Astrocyte of the cerebellum (primary cell): ENCODE data around the gene PPP1R15A.

Experiments used
- DNase-seq: peaks from one replicate; pipeline ENCODE4 v3.0.0-alpha.2; 2011; ENCODE audit warnings: low read depth
- H3K4me3 ChIP-seq: 2 replicates; pipeline ENCODE4 v1.5.1; 2011; ENCODE audit warnings: mild to moderate bottlenecking, low read depth, low read length, moderate library complexity
- in situ Hi-C: cut with HindIII; loops from 2 replicates; pipeline ENCODE4 v1.10.0; 2017; ENCODE audit warnings: low sequenced_read_pairs
- TF ChIP-seq, protein P1 (sequence below): IDR thresholded peaks from 2 replicates; pipeline ENCODE4 v1.5.1; 2012; ENCODE audit warnings: low read length, low read depth, moderate library complexity, mild to moderate bottlenecking; ENCODE audit errors: missing control alignments

The PPP1R15A gene

GRCh38 chr19:48854103-48854502 is 18.1 kb upstream of the PPP1R15A start:
- DNase-seq: no peak
- in situ Hi-C loops: no loop called here
- TF ChIP-seq, protein P1, sequence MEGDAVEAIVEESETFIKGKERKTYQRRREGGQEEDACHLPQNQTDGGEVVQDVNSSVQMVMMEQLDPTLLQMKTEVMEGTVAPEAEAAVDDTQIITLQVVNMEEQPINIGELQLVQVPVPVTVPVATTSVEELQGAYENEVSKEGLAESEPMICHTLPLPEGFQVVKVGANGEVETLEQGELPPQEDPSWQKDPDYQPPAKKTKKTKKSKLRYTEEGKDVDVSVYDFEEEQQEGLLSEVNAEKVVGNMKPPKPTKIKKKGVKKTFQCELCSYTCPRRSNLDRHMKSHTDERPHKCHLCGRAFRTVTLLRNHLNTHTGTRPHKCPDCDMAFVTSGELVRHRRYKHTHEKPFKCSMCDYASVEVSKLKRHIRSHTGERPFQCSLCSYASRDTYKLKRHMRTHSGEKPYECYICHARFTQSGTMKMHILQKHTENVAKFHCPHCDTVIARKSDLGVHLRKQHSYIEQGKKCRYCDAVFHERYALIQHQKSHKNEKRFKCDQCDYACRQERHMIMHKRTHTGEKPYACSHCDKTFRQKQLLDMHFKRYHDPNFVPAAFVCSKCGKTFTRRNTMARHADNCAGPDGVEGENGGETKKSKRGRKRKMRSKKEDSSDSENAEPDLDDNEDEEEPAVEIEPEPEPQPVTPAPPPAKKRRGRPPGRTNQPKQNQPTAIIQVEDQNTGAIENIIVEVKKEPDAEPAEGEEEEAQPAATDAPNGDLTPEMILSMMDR: no peak
- H3K4me3 ChIP-seq: no peak overlapping the region

- TF ChIP-seq, protein P1: no peak
- in situ Hi-C loops: no loop called here
- no peak for DNase-seq
- no peak overlapping the region for H3K4me3 ChIP-seq
Observed at GRCh38 chr19:48856921-48857320, 15.3 kb upstream of the PPP1R15A start.

DNA sequence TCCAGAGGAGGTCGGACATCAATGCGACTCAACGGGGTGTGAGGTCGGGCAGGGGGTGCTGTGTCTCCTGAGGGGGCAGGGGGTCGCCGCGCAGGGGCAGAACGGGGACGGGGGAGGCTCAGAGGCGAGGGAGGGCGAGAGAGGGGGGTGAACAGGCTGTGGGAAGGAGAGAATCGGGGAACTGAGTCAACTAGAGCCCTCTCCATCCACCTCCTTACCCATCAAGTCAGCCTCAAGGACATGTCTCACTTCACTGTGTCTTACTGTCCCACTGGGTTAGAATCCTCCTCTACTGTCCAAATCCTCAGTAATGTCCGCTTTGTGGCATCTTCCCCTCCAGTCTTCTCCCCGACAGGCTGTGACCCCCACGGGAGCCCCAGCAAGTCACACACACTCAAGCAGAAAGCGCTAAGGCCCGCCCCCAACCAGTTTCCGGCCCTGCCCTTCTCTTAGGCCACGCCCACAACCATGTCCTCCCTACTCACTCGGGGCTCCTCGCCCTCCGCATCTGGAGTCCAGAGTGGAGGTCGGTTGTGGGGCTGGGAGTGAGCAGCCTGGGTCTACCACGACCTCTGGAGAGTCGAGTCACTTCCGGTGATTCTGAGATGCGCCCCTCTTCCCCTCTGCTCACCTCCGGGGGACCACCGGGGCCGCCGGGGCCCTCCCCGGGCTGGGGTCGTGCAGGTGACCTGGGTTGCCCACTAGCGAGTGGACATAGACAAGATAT is 13.1 kb upstream of the PPP1R15A start:
- in situ Hi-C loops: no loop called here
- no peak overlapping the region for H3K4me3 ChIP-seq
- TF ChIP-seq, protein P1: no peak
- no peak for DNase-seq

GRCh38 chr19:48859711-48860572 is 12.3 kb upstream of the PPP1R15A start:
- in situ Hi-C loops: no loop called here
- TF ChIP-seq, protein P1: no peak
- H3K4me3 ChIP-seq: no peak overlapping the region
- DNase-seq: no peak

DNA sequence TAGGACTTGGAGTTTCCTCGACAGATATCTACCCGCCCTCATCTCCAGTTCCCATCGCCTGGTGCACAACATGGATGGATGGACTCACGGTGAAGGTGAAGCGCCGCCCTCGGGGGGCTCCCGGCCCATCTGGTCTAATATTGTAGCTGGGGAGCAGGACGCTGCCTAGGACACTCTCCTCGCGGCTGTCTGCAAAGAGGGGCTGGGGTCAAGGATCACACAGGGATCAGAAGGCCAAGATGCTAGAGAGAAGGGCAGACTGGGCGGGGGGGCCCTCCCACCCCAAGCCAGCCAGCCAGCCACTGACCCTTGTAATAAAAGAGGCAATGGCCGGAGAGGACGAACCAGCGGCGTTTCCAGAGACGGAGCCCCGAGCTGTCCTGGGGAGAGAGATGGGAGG is 10.9 kb upstream of the PPP1R15A start:
- in situ Hi-C loops: no loop called here
- TF ChIP-seq, protein P1: no peak
- DNase-seq: no peak
- H3K4me3 ChIP-seq: no peak overlapping the region

DNA sequence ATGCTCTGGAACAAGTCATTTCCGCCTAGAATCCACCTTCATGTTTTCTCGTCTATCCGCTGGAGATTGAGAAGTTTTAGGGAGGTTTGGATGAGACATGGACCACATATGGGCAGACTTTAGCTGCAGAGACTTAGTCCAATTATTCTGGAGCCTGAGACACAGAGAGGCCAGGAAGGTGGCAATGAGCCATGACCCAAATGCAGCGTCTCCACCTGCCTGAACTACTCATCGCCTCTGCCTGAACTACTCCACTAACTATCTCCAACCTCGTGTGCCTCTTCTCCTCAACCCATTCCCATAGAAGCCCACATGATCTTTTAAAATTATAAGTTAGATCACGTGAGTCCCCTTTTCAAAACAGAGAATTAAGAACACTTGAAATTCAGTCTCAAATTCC is 9.4 kb upstream of the PPP1R15A start:
- H3K4me3 ChIP-seq: no peak overlapping the region
- in situ Hi-C loops: no loop called here
- no peak for DNase-seq
- TF ChIP-seq, protein P1: no peak
